T-helper 2 cell treated with Interferon-gamma antibody and Interleukin-4, amounts not matched to agents 100 ng/mL and 5 ng/mL, for 36 hours (primary cell): Measurements from ENCODE around the gene HNRNPR. TPM values are rescaled to one million over a fixed set of nuclear protein-coding genes. Genes with fewer than 3 reads are reported as not detected.

Source experiments
- intact Hi-C: fragments of 100-400 bp; cut with micrococcal nuclease; formaldehyde crosslinking; loops from one replicate; pipeline ENCODE4 v1.15.1; 2023
- total RNA-seq: library from RNA; stranded (reverse); gene quantifications from 2 replicates; pipeline ENCODE4 v1.2.3, GENCODE V29; 2022

Gene HNRNPR
- total RNA-seq, 1 donor from 2014 or later: 223 TPM

DNA sequence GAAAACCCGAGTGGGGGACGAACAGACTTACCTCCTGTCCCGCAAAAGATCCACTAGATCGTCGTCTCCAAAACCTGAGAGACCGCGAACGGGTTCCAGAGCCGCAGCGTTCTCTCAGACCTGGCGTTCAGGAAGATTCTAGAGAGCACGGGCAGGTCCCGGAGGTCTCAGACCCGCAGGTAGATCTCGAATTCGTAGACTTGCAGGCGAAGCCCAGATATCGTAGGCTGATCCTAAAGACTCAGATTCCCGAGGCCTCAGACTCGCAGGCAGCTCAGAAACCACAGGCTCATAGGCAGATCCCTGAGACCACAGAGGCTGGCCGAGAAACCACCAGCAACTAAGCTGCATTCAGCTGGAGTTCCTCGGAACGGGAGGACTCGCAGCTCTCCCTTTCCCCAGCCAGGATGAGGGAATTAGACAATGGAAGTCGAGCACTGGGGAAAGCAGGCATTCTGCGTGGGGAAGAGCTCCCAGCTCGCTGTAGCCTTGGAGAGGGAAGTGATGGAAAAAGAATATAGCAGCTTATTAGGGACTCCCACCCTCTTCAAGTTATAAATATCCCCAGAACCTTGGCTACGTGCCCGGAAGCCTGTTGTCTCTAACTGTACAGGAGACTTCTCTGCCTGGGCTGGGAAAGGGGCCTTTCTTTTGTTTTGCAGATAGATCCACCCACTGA, 25.4 kb upstream of the HNRNPR start, which contains the start of gene ZNF436:
Gene ZNF436 (minus strand): TSS at position 502 of the 679 bp plus-strand sequence. CDS start 1,831 bp downstream, outside the sequence.
- intact Hi-C loops: loop anchor here (2.0 to 10.0 kb wide), 5 partner anchors 33 to 615 kb away; partner anchors contain the start of genes ASAP3, E2F2 and SRSF10

DNA sequence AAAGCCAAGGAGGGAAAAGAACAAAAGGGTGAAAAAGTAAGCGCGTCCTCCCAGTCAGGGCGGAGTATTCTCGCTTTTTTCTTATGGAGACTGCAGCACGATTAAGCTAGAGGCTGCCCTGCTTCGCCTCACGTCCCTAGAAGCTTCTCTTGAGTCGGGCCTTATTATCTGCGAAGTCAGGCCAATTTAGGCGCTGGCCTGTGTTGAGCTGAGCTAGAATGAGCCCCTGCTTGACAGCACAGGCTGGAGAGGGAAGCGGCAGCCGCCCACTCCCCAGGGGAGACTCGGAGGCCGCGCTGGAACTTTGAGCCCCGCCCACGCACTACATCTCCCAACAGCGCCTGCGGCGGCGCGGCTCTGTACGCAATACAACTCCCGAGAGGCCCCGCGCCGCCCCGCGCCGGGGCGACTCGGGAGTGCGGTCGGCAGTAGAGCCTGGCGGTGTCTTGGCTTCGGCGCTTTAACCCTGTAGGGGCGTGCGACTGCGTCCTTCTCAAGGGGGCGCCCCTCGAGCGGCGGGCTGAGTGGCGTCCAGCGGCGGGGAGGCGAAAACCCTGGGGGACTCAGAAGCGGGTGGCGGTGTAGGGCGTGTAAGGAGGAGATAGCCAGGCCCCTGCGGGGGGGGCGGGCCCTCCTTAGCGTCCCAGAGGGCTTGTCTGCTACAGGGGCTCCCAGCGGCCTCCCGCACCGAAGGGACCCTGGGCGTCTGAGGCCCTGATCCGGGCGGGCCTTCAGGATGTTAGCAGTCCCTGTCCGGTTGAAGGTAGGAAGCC, 24.7 kb upstream of the HNRNPR start:
- intact Hi-C loops: loop anchor here (1.0 to 10.0 kb wide), 7 partner anchors 24 to 616 kb away; partner anchors contain the start of genes ASAP3, E2F2, HNRNPR and SRSF10

DNA sequence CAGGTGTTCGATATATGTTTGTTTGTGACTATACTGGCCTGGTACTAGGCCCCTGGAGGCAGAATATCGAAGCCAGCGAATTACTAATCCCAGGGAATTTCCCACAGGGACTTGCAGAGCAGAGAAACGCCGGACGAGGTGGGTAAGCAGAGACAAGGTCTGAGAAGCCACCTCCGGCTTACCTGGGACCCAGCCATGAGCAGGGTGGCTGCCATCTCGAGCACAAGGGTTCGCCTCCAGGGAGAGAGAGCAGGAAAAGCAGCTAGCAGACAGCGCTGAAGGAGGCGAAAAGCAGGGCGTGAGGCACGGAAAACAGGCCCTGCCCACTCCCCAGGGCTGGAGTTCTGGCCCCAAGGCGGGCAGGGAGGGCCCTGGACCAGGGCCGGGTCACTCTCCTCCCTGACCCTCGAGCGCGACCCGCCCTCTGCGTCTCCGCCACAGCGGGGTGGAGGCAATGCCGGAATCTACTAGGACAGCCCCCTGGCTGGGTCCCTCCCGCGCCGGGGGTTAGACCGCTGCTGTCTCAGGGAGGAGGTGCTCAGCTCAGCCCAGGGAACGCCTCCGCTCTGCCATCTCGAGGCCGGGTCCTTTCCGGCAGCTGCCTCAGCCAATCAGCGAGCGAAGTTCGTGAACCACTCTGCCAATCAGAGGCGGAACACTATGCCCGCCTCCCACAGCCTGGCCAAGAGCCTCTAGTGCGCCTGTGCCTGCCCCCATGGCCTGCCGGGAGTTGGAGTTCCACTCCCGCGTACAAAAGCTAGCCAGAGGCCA, 23.9 kb upstream of the HNRNPR start:
- intact Hi-C loops: loop anchor here (1.0 to 10.0 kb wide), 7 partner anchors 24 to 617 kb away; partner anchors contain the start of genes ASAP3, E2F2, HNRNPR and SRSF10

DNA sequence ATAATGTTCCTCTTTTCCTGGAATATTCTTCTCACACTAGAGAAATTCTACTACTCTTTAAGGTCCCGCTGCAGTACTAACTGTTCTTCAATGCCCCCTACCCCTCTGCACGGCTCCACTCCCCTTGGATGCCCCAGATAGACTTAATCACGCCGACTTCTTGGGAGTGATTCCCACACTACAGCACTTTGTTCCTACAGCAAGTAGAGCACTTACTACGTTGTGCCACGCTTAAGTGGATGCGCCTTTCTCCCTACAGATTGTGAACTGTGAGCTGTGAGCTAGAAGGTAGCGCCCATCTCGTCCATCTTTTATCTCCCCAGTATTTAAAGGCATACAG, 23.3 kb upstream of the HNRNPR start:
- intact Hi-C loops: loop anchor here (5.0 to 10.0 kb wide), 3 partner anchors 35 to 617 kb away; partner anchors contain the start of genes E2F2 and SRSF10

DNA sequence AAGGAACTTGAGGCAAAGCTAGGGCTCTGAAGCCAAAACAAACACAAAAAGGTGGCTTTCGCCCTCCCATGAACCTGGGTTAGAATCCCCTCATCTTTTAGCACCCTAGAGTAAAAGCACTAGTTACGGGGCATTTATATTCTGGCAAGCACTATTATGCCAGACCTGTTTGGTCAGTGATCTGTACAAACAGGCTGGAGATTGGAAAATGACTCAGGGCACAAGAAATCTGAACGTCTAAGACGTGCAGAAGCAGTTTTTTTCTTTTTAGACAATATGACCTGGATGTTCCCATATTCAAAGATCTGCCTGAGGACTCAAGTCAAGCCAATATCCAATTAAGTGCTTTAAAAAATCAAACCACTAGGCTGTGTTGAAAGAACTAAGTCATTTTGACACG, 22.5 kb upstream of the HNRNPR start:
- intact Hi-C loops: loop anchor here (5.0 to 10.0 kb wide), 3 partner anchors 36 to 618 kb away; partner anchors contain the start of genes E2F2 and SRSF10

DNA sequence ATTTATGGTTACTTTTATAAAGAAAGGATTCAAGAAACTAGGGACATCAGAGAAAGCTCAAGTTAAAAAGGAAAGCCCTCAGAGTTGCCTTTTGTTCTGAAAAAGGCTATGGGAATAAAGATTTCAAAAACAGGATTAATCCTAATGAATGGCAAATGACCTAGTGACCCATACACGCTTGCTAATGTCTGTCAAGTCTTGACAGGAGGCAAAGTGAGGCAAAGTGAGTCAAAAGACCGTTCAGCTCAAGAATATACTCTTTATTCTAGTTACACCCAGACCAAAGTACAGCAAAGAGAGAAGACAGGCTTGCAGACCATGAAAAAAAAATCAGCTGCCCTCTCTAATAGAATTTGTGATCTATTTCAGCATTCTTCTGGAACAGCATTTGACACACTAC, 22.1 kb upstream of the HNRNPR start:
- intact Hi-C loops: loop anchor here (5.0 to 10.0 kb wide), 3 partner anchors 36 to 619 kb away; partner anchors contain the start of genes E2F2 and SRSF10

DNA sequence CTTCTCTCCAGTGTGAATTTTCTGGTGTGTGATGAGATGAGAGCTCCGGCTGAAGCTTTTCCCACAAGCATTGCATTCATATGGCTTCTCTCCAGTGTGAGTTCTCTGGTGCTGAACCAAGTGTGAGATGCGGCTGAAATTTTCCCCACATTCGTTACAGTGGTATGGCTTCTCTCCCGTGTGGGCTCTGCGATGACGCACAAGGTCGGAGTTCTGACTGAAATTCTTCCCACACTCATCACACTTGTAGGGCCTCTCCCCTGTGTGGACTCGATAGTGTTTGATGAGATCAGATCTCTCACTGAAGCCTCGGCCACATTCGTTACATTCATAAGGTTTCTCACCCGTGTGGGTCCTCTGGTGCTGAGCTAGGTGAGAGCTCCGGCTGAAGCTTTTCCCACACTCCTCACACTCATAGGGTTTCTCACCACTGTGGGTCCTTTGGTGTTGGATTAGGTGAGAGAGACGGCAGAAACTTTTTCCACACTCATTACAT, 18.2 kb upstream of the HNRNPR start:
- intact Hi-C loops: loop anchor here (10.0 kb wide), 2 partner anchors 173 to 623 kb away; partner anchors contain the start of genes E2F2 and SRSF10

DNA sequence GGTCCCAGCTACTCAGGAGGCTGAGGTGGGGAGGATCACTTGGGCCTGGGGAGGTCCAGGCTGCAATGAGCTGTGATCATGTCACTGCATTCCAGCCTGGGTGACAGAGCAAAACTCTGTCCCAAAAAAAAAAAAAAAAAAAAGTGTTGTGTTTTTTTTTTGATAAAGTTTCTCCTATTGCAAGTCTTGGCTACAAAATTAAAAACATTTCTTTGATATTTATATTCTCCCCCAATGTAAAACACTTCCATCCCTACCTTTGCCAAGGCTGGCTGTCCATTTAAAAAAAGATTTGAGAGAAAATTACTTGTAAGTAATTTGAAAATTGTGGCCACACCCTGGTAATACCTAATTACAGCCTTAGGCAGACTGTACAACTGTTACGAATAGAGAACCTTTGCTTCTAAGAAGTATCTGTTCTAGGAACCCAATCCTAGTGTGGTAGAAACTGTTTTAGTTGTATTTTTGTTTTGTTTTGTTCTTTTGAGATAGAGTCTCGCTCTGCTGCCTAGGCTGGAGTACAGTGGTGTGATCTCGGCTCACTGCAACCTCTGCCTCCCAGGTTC, 14.3 kb upstream of the HNRNPR start:
- intact Hi-C loops: no loop called here

DNA sequence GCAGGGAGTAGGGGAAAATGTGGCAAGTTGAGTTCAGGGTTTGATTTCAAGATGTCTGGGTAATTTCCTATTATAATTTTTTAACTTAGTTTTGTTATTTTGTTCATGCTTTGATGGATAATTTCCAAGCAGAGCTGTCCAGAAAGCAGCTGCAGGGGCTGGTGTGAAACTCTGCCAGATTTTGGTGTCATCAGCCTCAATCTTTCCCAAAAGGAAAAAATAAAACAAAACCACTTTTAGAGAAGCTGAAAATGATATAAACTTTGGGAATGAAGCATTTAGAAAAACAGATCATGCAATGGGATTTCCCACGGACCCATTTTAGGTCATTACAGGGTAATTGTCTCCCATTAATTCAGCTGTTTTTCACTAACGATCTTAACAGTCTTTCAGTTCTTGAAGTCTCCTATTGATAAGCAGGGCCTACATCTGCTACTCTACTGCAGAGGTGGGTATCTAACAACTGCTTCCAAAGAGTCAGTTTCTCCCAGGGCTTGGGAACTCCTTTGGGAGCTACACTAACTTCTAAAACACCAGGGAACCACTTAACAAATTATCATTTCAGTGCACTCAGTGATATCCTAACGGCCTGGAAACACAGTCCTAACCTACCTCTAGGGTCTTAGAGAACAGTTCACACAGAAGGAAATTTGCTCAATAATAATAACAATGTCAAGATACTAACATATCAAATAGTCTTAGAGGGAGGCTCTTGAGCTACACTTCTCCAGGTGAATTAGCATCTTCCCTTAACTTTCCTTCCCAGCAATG, 13.2 kb upstream of the HNRNPR start:
- intact Hi-C loops: no loop called here

DNA sequence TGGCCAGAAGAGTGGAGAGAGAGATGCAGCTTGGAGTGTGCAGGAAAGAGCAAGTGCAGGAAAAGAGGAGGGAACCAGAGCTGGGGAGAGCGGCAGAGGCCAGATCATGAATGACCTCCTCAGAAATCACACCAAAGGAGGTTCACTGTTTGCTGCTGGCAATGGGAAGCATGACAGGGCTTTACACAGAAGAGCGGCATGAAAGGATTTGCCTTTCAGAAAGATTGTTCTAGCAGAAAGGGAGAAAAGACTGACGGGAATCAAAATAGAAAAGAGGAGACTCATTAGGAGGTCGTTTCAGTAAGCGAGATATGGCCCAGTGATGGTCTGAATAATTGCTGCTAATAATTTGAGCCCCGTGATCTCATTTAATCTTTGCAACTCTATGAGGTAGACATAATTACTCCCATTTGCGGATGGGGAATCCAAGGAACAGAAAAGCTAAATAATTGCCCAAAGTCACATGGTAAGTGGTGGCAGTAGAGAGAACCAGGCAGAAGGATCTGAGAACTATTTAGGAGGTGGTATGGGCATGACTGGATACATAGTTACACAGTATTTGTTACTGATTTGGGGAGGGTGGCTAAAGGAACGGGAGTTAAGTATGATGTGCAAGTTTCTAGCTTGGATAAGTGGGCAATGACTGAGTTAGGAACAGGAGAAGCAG, 12.5 kb upstream of the HNRNPR start:
- intact Hi-C loops: no loop called here

DNA sequence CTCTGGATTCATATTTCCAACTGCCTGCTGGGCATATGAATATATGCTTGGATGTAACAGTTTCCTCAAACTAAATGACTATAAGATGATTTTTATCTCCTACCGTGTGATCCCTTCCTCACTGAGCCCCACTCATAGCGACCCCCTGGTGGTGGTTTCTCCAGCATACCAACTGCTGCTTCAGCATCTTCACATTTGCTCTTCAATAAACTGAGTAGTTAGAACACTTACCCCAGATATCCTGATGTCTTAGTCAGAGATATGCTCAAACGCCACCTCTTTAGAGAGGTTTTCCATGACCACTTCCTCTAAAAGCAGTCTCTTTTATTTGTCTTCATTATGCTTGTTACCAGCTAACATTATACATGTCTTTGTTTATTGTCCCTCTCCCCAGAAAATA, 10.2 kb upstream of the HNRNPR start:
- intact Hi-C loops: no loop called here

DNA sequence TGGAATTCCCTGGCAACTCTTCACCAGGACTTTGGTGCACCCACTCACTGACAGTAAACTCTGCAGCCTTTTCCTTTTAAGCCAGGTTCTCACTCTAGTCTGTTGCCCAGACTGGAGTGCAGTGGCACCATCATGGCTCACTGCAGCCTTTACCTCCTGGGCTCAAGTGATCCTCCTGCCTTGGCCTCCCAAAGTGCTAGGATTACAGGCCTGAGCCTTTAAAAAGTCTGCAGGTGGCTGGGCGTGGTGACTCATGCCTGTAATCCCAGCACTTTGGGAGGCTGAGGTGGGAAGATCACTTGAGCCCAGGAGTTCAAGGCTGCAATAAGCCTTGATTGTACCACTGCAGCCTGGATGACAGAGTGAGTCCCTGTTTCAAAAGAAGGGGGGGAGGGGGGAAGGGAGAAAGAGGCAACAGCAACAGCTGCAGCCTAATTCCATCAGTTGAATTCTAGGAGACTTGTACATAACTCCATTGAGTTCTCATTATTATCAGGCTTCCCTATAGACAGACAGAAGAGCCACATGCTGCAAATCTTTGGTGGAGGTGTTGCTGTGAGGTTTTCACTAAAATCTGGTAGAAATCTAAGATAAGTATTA, 8.1 kb upstream of the HNRNPR start:
- intact Hi-C loops: no loop called here

DNA sequence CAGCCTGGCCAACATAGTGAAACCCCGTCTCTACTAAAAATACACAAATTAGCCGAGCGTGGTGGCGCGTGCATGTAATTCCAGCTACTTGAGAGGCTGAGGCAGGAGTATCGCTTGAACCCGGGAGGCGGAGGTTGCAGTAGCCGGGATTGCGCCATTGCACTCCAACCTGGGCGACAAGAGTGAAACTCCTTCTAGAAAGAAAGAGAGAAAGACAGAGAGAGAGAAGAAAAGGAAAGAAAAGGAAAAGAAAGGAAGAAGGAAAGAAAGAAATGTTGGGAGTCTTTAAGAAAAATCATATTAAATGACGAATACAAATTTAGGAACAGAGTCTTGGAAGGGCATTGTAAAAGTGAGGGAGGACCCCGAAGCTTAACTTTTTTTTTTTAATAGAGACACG, 1.8 kb upstream of the HNRNPR start:
- intact Hi-C loops: no loop called here

DNA sequence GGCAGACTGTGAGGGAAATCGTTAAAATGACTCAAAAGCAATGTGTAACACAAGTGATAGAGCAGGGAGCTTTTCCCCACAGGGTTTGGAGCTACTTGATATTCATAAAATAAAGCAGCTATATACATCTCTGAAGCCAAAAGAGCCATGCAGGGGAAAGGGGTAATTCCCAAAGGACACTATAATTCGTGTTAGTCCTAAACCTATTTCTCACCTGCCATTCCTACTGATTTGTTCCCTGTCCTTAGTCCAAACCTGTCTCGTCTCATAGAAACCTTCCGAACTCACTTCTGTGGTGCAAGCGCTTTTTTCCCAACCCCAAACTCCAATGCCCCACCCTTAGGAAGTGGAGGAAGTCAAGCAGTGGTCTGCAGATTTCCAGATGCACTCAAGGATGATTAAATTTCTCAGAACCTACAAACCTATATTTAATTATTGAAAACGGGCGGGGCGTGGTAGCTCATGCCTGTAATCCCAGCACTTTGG, 946 bp upstream of the HNRNPR start:
- intact Hi-C loops: loop anchor here (1.0 to 5.0 kb wide), 2 partner anchors 23 to 182 kb away; no protein-coding TSS in a partner anchor

DNA sequence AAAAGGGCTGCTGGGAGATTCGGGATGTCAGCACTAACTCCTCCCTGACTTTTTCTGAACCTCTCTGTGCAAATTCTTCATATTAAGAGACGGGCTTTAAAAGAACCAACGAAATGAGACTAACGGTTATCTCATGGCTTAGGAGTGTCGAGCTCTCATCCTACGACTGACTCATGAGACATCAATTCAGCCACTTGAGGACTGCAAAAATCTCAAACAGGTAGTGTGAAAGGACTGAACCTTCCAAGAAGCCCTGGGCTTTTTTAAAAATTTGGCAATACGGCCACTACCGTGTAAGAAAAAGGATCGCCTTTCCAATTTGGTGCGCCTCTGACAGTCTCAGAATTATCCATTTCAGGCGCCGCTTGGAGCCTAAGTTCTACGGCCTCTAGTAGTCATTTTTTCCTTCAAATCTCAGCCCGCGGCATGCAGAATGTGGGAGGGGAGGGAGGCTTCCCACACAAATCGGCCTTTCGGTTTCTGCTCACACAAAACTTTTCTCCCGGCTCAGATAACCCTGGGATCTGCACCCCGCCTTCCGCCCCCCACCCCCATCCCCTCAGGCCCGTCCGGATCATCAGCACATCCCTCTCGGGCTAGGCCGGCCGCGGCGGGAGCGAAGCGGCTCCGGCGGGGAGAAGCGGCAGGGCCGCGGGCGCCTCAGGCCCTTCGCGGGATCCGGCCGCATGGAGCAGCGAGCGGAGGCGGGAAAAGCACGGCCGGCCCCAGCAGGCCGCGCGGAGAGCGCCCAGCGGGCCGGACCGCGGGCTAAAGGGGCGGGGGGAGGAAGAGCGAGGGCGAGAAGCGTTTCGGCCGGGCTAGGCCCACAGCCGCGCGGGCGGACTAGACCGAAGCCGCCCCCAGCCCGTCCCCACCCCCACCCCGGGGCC, 618 bp downstream of the HNRNPR start:
- intact Hi-C loops: loop anchor here (1.0 to 5.0 kb wide), 2 partner anchors 25 to 184 kb away; no protein-coding TSS in a partner anchor

DNA sequence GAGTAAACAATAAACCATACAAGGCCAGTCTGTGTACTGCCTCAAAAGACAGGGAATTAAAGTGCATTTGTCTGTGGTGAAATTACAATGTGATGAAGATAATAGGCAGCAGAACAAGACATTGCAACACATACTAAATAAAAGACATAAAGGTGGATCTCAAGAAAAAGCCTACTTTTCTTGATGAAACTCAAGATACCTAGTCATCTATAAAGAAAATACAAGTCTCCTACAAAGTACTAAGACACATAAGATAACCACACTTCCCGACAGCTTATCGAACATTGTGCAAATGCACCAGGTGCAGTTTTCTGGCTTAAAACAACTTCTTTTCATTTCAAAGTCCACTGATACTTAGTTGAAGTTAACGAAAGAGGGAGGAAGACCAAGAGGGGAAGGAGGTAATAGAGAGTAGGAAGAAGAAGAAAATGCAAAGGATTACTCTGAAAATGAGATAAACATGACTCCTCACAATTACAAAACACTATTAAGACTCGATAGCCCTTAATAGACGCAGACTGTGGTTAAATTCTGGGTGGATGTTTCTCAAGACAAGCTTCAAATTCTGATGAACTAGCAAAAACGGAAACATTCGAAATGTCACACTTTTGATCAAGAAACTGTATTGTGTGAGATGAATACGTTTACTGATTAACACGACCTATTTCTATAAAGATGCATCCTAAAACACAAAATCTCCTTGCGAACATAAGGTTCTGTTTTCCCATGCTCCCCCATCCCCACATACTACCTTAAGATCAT, 2.0 kb downstream of the HNRNPR start:
- intact Hi-C loops: loop anchor here (5.0 kb wide), 1 partner anchor 185 kb away; no protein-coding TSS in a partner anchor

DNA sequence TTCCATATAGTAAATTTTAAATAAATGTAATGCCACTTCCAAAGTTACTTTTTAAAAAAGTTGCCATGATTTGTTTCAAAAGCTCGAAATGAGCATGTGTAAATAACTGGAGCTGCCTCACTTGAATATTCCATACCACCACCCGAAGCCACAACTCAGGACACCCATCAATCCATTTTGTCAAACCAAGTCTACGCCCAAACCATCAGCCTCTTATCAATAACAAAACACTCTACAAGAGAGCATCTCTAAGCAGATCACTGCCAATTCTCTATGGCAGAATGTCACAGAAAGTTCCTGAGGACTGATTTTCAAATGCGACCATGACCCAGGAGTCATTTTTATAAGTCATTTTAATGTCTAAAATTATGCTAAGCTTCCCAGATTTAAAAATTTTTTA, 4.5 kb downstream of the HNRNPR start:
- intact Hi-C loops: loop anchor here (5.0 kb wide), 1 partner anchor 188 kb away; no protein-coding TSS in a partner anchor
